ENCODE data around the gene TTC7B. TPM values are rescaled to one million over a fixed set of nuclear protein-coding genes. Genes with fewer than 3 reads are reported as not detected.

Gene TTC7B
- total and polyA plus RNA-seq, 10 of the 15 experiments (the other 5 are each of a cell fraction or from before 2014, with no cell fraction given) = under 0.01 to 1.1 (median 0.26) TPM; not detected in 2

GRCh38 chr14:90575781-90576180, 240.4 kb downstream of the TTC7B start:
- in situ Hi-C loops (cut with MboI) (no loop called here), intact Hi-C loops (cut with micrococcal nuclease; ENCODE audit: unreplicated experiment) (no loop called here)
- DNase-seq (ENCODE audit: low read depth, low spot score) = no peak
- Histone ChIP-seq H2AFZ (ENCODE audit: control insufficient read depth, low read depth, low read length) (no peak overlapping the region), H3K9ac (ENCODE audit: control insufficient read depth, insufficient read depth, low read length) (no peak overlapping the region), H3K4me1 (ENCODE audit: control insufficient read depth, insufficient read depth, low read length) (no peaks in the 10 kb centered on the region), H3K4me2 (ENCODE audit: control insufficient read depth, insufficient read depth) (no peak overlapping the region), H3K9me3 (replicated peaks; ENCODE audit: control insufficient read depth, insufficient read depth, low read length) (no peaks in the 10 kb centered on the region), H3K27ac (ENCODE audit: control insufficient read depth, insufficient read depth) (no peak overlapping the region), H3K79me2 (ENCODE audit: control insufficient read depth, insufficient read depth, low read length) (no peaks in the 10 kb centered on the region), H4K20me1 (ENCODE audit: control insufficient read depth, insufficient read depth) (no peaks in the 10 kb centered on the region), H3K27me3 (replicated peaks in 1 of 2; ENCODE audit: control insufficient read depth in 2 of 2, insufficient read depth in 2 of 2, low read length in 1 of 2) (no peaks in the 10 kb centered on the region; a peak in 1 of 4 replicates), H3K4me3 (no peak overlapping the region), H3K36me3 (ENCODE audit: control insufficient read depth in 2 of 2, insufficient read depth in 2 of 2, low read length in 1 of 2) (no peaks in the 10 kb centered on the region)
- ATAC-seq = no peak
- 44% methylated on average over 7 of the region's 7 CpGs for WGBS (ENCODE audit: insufficient coverage, insufficient replicate concordance, low lambda C conversion rate, missing lambda C conversion rate)
- ChIA-PET CTCF (interaction anchor here (1.2 to 1.4 kb wide), 2 partner anchors 121 to 176 kb away, joined by 3 to 4 read pairs; no protein-coding TSS in a partner anchor), SMC1A (ENCODE audit: uncharacterized antibody, unreplicated experiment) (no interaction called here), RAD21 (ENCODE audit: unreplicated experiment) (no interaction called here), POLR2A (interaction anchor here (1.7 kb wide), 1 partner anchor 12 kb away, joined by 3 read pairs; no protein-coding TSS in a partner anchor)
- TF ChIP-seq NBN (IDR thresholded peaks at IDR 0.05) = no peak
- no peak for TF ChIP-seq BHLHE40 (IDR thresholded peaks at IDR 0.05; ENCODE audit: borderline replicate concordance in 1 of 2, low read depth in 2 of 2, low read length in 1 of 2)
- no peak for TF ChIP-seq HDAC2 (IDR thresholded peaks at IDR 0.05)
- TF ChIP-seq CREM (IDR thresholded peaks at IDR 0.05; ENCODE audit: low read depth) = no peak
- TF ChIP-seq PAX5 (IDR thresholded peaks at IDR 0.05; ENCODE audit: borderline replicate concordance, low read depth, low read length) = no peak
- no TSS peak for BruUV-seq (replicated peaks)
- FAIRE-seq = no peak

- H3K9me3 ChIP-seq (replicated peaks; ENCODE audit: control insufficient read depth, insufficient read depth, low read length) = no peaks in the 10 kb centered on the region
- ATAC-seq (no peak), DNase-seq (ENCODE audit: low read depth, low spot score) (no peak), FAIRE-seq (no peak)
- no peak for TF ChIP-seq NBN (IDR thresholded peaks at IDR 0.05)
- no peak for TF ChIP-seq SIN3A (IDR thresholded peaks at IDR 0.05; ENCODE audit: low read depth, low read length)
- no peak for TF ChIP-seq STAT1 (conservative IDR thresholded peaks at IDR 0.05)
- no peak for TF ChIP-seq CHD2 (IDR thresholded peaks at IDR 0.05; ENCODE audit: borderline replicate concordance, low read depth, low read length)
- no peak for TF ChIP-seq NR2F1 (conservative IDR thresholded peaks at IDR 0.05)
- no peak for TF ChIP-seq CREB1 (IDR thresholded peaks at IDR 0.05; ENCODE audit: low read depth)
- no peak for TF ChIP-seq ATF3 (IDR thresholded peaks at IDR 0.05; ENCODE audit: borderline replicate concordance, extremely low read depth, low read depth, low read length)
- no peak for TF ChIP-seq ZNF274 (IDR thresholded peaks at IDR 0.05; ENCODE audit: insufficient read depth, insufficient read length)
- no peak overlapping the region for H3K9ac ChIP-seq (ENCODE audit: control insufficient read depth, insufficient read depth, low read length)
- BruUV-seq (replicated peaks) = no TSS peak
- in situ Hi-C loops (cut with MboI) = no loop called here
- 29% methylated on average over 5 of the region's 5 CpGs for WGBS (ENCODE audit: insufficient coverage, insufficient replicate concordance, low lambda C conversion rate, missing lambda C conversion rate)
- no peaks in the 10 kb centered on the region; a peak in 1 of 4 replicates for H3K27me3 ChIP-seq (replicated peaks in 1 of 2; ENCODE audit: control insufficient read depth in 2 of 2, insufficient read depth in 2 of 2, low read length in 1 of 2)
- ChIA-PET POLR2A (no interaction called here), RAD21 (ENCODE audit: unreplicated experiment) (no interaction called here), CTCF (interaction anchor here (1.4 kb wide), 1 partner anchor 122 kb away, joined by 3 read pairs; no protein-coding TSS in a partner anchor), SMC1A (ENCODE audit: uncharacterized antibody, unreplicated experiment) (no interaction called here)
- H3K79me2 ChIP-seq (ENCODE audit: control insufficient read depth, insufficient read depth, low read length) = no peaks in the 10 kb centered on the region
- H3K4me2 ChIP-seq (ENCODE audit: control insufficient read depth, insufficient read depth) = no peak overlapping the region
- no peaks in the 10 kb centered on the region for H3K36me3 ChIP-seq (ENCODE audit: control insufficient read depth in 2 of 2, insufficient read depth in 2 of 2, low read length in 1 of 2)
- no peak overlapping the region for H3K4me3 ChIP-seq
- no peaks in the 10 kb centered on the region for H3K4me1 ChIP-seq (ENCODE audit: control insufficient read depth, insufficient read depth, low read length)
- no peaks in the 10 kb centered on the region for H4K20me1 ChIP-seq (ENCODE audit: control insufficient read depth, insufficient read depth)
- H3K27ac ChIP-seq (ENCODE audit: control insufficient read depth, insufficient read depth) = no peak overlapping the region
- intact Hi-C loops (cut with micrococcal nuclease; ENCODE audit: unreplicated experiment) = no loop called here
- no peak overlapping the region for H2AFZ ChIP-seq (ENCODE audit: control insufficient read depth, low read depth, low read length)
Observed at GRCh38 chr14:90575336-90575735, 240.9 kb downstream of the TTC7B start.
